DOHH2 (cell line): ENCODE data around the gene ADD3.
"Not testable (repeated sequence)": the region's sequence is repeated elsewhere in the genome, so short reads cannot be mapped to it uniquely, and the experiment has no call there.

Experiments used
- H3F3A ChIP-seq: fragments of 200-600 bp; sonication (generic), shearing (Covaris generic); 2 replicates; pipeline ENCODE4 v1.6.0; 2016; ENCODE audit warnings: antibody characterized with exemption, mild to moderate bottlenecking; ENCODE audit not compliant: control insufficient read depth, insufficient read depth
- H3K27ac ChIP-seq: fragments of 200-600 bp; sonication (generic); 2 replicates; pipeline ENCODE4 v1.5.1; 2014; ENCODE audit warnings: low read depth, mild to moderate bottlenecking, low read length, moderate library complexity
- H3K27me3 ChIP-seq: fragments of 200-600 bp; sonication (generic); 2 replicates; pipeline ENCODE4 v1.6.1; 2014; ENCODE audit warnings: mild to moderate bottlenecking, low read length, mixed read lengths; ENCODE audit not compliant: control insufficient read depth
- H3K36me3 ChIP-seq: fragments of 200-600 bp; sonication (generic); 2 replicates; pipeline ENCODE4 v1.6.1; 2014; ENCODE audit warnings: mild to moderate bottlenecking, low read length, moderate library complexity, mixed read lengths; ENCODE audit not compliant: control insufficient read depth
- H3K4me1 ChIP-seq: fragments of 200-600 bp; sonication (generic); 2 replicates; pipeline ENCODE4 v1.6.1; 2014; ENCODE audit warnings: mild to moderate bottlenecking, low read length, mixed read lengths; ENCODE audit not compliant: control insufficient read depth
- H3K4me2 ChIP-seq: fragments of 200-600 bp; sonication (generic); 2 replicates; pipeline ENCODE4 v1.6.0; 2014; ENCODE audit warnings: mild to moderate bottlenecking, low read length, moderate library complexity
- H3K4me3 ChIP-seq: fragments of 200-600 bp; sonication (generic); 2 replicates; pipeline ENCODE4 v1.5.1; 2014; ENCODE audit warnings: mild to moderate bottlenecking, low read length, mixed read lengths
- H3K79me2 ChIP-seq: fragments of 200-600 bp; sonication (generic); 2 replicates; pipeline ENCODE4 v1.6.1; 2014; ENCODE audit warnings: mild to moderate bottlenecking, low read length, mixed read lengths; ENCODE audit not compliant: control insufficient read depth
- H3K9me2 ChIP-seq: fragments of 200-600 bp; sonication (generic); replicated peaks from 2 replicates; pipeline ENCODE4 v1.6.1; 2014; ENCODE audit warnings: mild to moderate bottlenecking, low read length, mixed read lengths; ENCODE audit not compliant: control insufficient read depth
- H3K9me3 ChIP-seq: fragments of 200-600 bp; sonication (generic); 2 replicates; pipeline ENCODE4 v1.6.1; 2014; ENCODE audit warnings: antibody characterized with exemption, low read length, mixed read lengths; ENCODE audit not compliant: control insufficient read depth, insufficient read depth
- H4K20me1 ChIP-seq: fragments of 200-600 bp; sonication (generic); 2 replicates; pipeline ENCODE4 v1.6.0; 2014; ENCODE audit warnings: low read depth, mild to moderate bottlenecking, antibody characterized with exemption, low read length, moderate library complexity; ENCODE audit not compliant: control insufficient read depth, insufficient read depth
- CTCF ChIP-seq: fragments of 200-600 bp; sonication (generic); IDR thresholded peaks from one replicate; pipeline ENCODE4 v1.5.1; 2014; ENCODE audit warnings: antibody characterized with exemption, mild to moderate bottlenecking, low read depth, low read length; ENCODE audit not compliant: poor library complexity, severe bottlenecking
- EZH2phosphoT487 ChIP-seq: fragments of 200-600 bp; sonication (generic); IDR thresholded peaks from 2 replicates; pipeline ENCODE4 v1.6.1; 2017; ENCODE audit warnings: borderline replicate concordance, mild to moderate bottlenecking, antibody characterized with exemption, low read length, moderate library complexity, mixed read lengths

ADD3 gene

DNA sequence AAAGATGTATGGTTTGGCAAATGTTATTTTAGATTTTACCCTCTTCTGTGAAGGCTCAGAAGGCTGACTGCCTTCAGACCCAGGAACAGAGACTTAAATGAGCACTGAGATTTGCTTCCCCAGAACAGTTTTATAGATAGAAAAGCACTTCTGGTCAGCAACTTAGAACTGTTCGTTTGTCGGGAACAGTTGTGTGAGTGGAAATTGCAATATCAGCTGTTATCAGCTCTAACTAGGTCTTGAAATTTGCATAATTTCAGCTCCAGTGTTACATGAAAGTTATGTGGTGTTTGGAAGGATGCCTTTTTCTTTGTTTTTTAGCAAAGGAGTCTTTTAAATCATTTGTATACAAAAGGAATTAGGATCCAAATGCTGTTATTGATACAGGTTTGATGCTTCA lies 115.8 kb downstream of the ADD3 start:
- TF ChIP-seq CTCF (no peak), EZH2phosphoT487 (no peak)
- Histone ChIP-seq H3K79me2 (no peaks in the 10 kb centered on the region), H3K27ac (no peak overlapping the region), H4K20me1 (no peaks in the 10 kb centered on the region), H3K27me3 (no peaks in the 10 kb centered on the region), H3K4me3 (no peak overlapping the region), H3K36me3 (peaks cover 50% of the 10 kb centered on the region), H3K9me2 (no peaks in the 10 kb centered on the region), H3K4me2 (no peak overlapping the region), H3K9me3 (no peaks in the 10 kb centered on the region), H3F3A (no peaks in the 10 kb centered on the region), H3K4me1 (no peaks in the 10 kb centered on the region)

GRCh38 chr10:110129490-110129889 lies 121.7 kb downstream of the ADD3 start:
- peaks cover 4% of the 10 kb centered on the region for H3K4me1 ChIP-seq
- H3K36me3 ChIP-seq = peaks cover 49% of the 10 kb centered on the region
- H3K9me3 ChIP-seq = no peaks in the 10 kb centered on the region
- H3F3A ChIP-seq = no peaks in the 10 kb centered on the region
- H3K9me2 ChIP-seq = no peaks in the 10 kb centered on the region
- no peaks in the 10 kb centered on the region for H4K20me1 ChIP-seq
- no peak overlapping the region for H3K4me3 ChIP-seq
- H3K27me3 ChIP-seq = no peaks in the 10 kb centered on the region
- no peak overlapping the region for H3K4me2 ChIP-seq
- H3K79me2 ChIP-seq = no peaks in the 10 kb centered on the region
- no peak for TF ChIP-seq EZH2phosphoT487
- no peak for TF ChIP-seq CTCF
- no peak overlapping the region for H3K27ac ChIP-seq

GRCh38 chr10:110134917-110135316 lies 127.1 kb downstream of the ADD3 start:
- peaks cover 25% of the 10 kb centered on the region for H3K36me3 ChIP-seq
- H3F3A ChIP-seq = peaks cover 13% of the 10 kb centered on the region
- H3K27me3 ChIP-seq = no peaks in the 10 kb centered on the region
- no peak for TF ChIP-seq CTCF
- TF ChIP-seq EZH2phosphoT487 = no peak
- H3K27ac ChIP-seq = no peak overlapping the region
- H4K20me1 ChIP-seq = no peaks in the 10 kb centered on the region
- H3K9me2 ChIP-seq = no peaks in the 10 kb centered on the region
- H3K79me2 ChIP-seq = no peaks in the 10 kb centered on the region
- no peaks in the 10 kb centered on the region for H3K9me3 ChIP-seq
- H3K4me3 ChIP-seq = no peak overlapping the region
- H3K4me1 ChIP-seq = peaks cover 29% of the 10 kb centered on the region
- 0 out of 2 replicates have a peak overlapping the region, but pooled peaks have one; percentile 21 for H3K4me2 ChIP-seq

- not testable (repeated sequence) for H3K27ac ChIP-seq, H3K9me2 ChIP-seq, H3K27me3 ChIP-seq, H3K9me3 ChIP-seq, H4K20me1 ChIP-seq, H3K4me2 ChIP-seq, H3K79me2 ChIP-seq, H3K4me3 ChIP-seq
- peaks cover 29% of the 10 kb centered on the region for H3K4me1 ChIP-seq
- peaks cover 19% of the 10 kb centered on the region for H3K36me3 ChIP-seq
- peaks cover 13% of the 10 kb centered on the region for H3F3A ChIP-seq
Observed at GRCh38 chr10:110135836-110136235, 128.1 kb downstream of the ADD3 start.
